ENCODE data around the gene NOL12.

GRCh38 chr22:37640591-37641560 is 45.3 kb upstream of the NOL12 start:
- TF ChIP-seq MAX (IDR thresholded peaks at IDR 0.05): no peak
- TF ChIP-seq EZH2phosphoT487 (IDR thresholded peaks at IDR 0.05; ENCODE audit: borderline replicate concordance): no peak

Measured in HCT116 (cell line).